Progenitor cell of endocrine pancreas (in vitro differentiated cells): Measurements from ENCODE around the gene HP1BP3. TPM values are rescaled to one million over a fixed set of nuclear protein-coding genes. Genes with fewer than 3 reads are reported as not detected.

Experiments
- DNase-seq: peaks from one replicate; pipeline ENCODE4 v3.0.0; 2021; ENCODE audit warnings: low spot score; ENCODE audit not compliant: unreplicated experiment
- H3K27ac Mint-ChIP-seq: 2 replicates; pipeline ENCODE4 v1.8.0; 2021; ENCODE audit warnings: mild to moderate bottlenecking, moderate library complexity, mixed read lengths
- H3K27me3 Mint-ChIP-seq: 2 replicates; pipeline ENCODE4 v1.8.0; 2021; ENCODE audit warnings: mixed read lengths
- H3K36me3 Mint-ChIP-seq: 2 replicates; pipeline ENCODE4 v1.8.0; 2022; ENCODE audit warnings: mixed read lengths; ENCODE audit not compliant: insufficient read depth
- H3K4me1 Mint-ChIP-seq: 2 replicates; pipeline ENCODE4 v1.8.0; 2021; ENCODE audit warnings: low read depth, mixed read lengths
- H3K4me3 Mint-ChIP-seq: 2 replicates; pipeline ENCODE4 v1.8.0; 2021; ENCODE audit warnings: low read depth, mild to moderate bottlenecking, moderate library complexity, mixed read lengths
- H3K9me3 Mint-ChIP-seq: 2 replicates; pipeline ENCODE4 v1.8.0; 2021; ENCODE audit warnings: low read depth, mixed read lengths
- CTCF ChIP-seq: fragments of 200-600 bp; sonication (generic); IDR thresholded peaks from one replicate; pipeline ENCODE4 v1.5.0; 2021; ENCODE audit warnings: antibody characterized with exemption, mild to moderate bottlenecking; ENCODE audit not compliant: unreplicated experiment
- total RNA-seq: library from RNA; stranded (reverse); gene quantifications from 2 replicates; pipeline ENCODE4 v1.2.1, GENCODE V29; 2021

HP1BP3 gene
- total RNA-seq, 1 donor from 2014 or later = 385 TPM

GRCh38 chr1:20829946-20830345 lies 42.8 kb upstream of the HP1BP3 start:
- TF ChIP-seq CTCF = no peak
- Mint-ChIP-seq H3K9me3 (peaks cover 4% of the 10 kb centered on the region), H3K27ac (no peak overlapping the region), H3K4me1 (peaks cover 5% of the 10 kb centered on the region), H3K4me3 (no peak overlapping the region), H3K36me3 (peaks cover 14% of the 10 kb centered on the region), H3K27me3 (no peaks in the 10 kb centered on the region)
- no peak for DNase-seq

DNA sequence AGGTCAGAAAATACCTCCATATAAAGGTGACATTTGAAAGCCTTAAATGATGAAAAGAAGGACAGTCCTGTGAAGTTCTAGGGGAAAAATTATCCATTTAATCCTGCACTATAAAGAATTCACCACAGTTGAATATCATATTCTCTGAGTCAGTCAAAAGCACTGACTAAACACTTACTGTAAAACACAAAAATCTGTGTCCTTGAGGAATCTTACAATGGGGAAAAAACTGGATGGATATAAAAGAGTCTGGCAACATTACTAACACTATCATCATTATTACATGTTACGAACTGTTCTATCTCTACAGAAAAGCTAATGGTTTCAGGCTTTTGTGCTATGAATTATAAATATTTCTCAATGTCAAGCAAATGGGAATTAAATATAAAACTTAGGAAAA lies 42.4 kb upstream of the HP1BP3 start:
- Mint-ChIP-seq H3K36me3 (peaks cover 11% of the 10 kb centered on the region), H3K27ac (no peak overlapping the region), H3K4me3 (no peak overlapping the region), H3K4me1 (peaks cover 5% of the 10 kb centered on the region), H3K9me3 (peaks cover 3% of the 10 kb centered on the region), H3K27me3 (no peaks in the 10 kb centered on the region)
- no peak for DNase-seq
- no peak for TF ChIP-seq CTCF

DNA sequence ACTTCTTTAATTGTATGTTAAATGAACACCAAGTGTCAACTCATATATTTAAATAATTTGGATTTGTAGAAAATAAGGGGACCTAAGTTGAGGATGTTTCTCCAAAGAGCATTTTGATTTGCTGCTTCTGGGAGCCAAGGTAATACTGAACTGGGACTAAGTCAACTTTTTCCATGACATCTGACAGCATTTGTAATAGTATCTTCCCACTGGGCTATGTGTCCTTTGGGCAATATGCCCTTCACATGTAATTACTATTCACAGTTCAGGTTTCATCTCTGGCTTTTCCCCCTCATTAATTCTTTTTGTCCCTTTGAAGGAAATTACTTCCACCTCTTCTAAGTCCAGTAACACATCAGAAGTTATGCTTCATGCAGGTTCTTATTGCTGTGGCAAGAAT lies 36.7 kb upstream of the HP1BP3 start:
- no peaks in the 10 kb centered on the region for H3K27me3 Mint-ChIP-seq
- H3K4me1 Mint-ChIP-seq = peaks cover 3% of the 10 kb centered on the region
- peaks cover 11% of the 10 kb centered on the region for H3K36me3 Mint-ChIP-seq
- H3K4me3 Mint-ChIP-seq = no peak overlapping the region
- H3K9me3 Mint-ChIP-seq = no peaks in the 10 kb centered on the region
- no peak overlapping the region for H3K27ac Mint-ChIP-seq
- no peak for TF ChIP-seq CTCF
- no peak for DNase-seq

GRCh38 chr1:20821466-20821865 lies 34.4 kb upstream of the HP1BP3 start:
- H3K4me3 Mint-ChIP-seq = no peak overlapping the region
- H3K27ac Mint-ChIP-seq = no peak overlapping the region
- H3K36me3 Mint-ChIP-seq = peaks cover 17% of the 10 kb centered on the region
- H3K9me3 Mint-ChIP-seq = no peaks in the 10 kb centered on the region
- H3K4me1 Mint-ChIP-seq = no peaks in the 10 kb centered on the region
- DNase-seq = no peak
- no peaks in the 10 kb centered on the region for H3K27me3 Mint-ChIP-seq
- TF ChIP-seq CTCF = no peak

- no peak for TF ChIP-seq CTCF
- Mint-ChIP-seq H3K27me3 (no peaks in the 10 kb centered on the region), H3K27ac (no peak overlapping the region), H3K4me1 (no peaks in the 10 kb centered on the region), H3K9me3 (no peaks in the 10 kb centered on the region), H3K36me3 (peaks cover 15% of the 10 kb centered on the region), H3K4me3 (no peak overlapping the region)
- no peak for DNase-seq
Observed at GRCh38 chr1:20819818-20820217, 32.7 kb upstream of the HP1BP3 start.

DNA sequence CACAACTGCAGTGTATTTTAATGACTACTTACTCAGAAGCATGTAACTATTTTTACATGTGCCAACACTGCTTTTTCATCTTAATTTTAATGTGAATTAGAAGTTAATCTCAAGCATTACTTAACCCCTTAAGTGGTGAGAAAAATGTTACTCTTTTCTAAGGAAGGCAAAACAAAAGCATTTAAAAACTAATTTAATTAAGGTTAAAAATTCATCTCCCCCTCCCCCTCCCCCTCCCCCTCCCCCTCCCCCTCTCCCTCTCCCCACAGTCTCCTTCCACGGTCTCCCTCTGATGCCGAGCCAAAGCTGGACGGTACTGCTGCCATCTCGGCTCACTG lies 27.4 kb upstream of the HP1BP3 start:
- H3K4me1 Mint-ChIP-seq = no peaks in the 10 kb centered on the region
- no peaks in the 10 kb centered on the region for H3K27me3 Mint-ChIP-seq
- peaks cover 20% of the 10 kb centered on the region for H3K36me3 Mint-ChIP-seq
- no peaks in the 10 kb centered on the region for H3K9me3 Mint-ChIP-seq
- H3K4me3 Mint-ChIP-seq = no peak overlapping the region
- TF ChIP-seq CTCF = no peak
- no peak for DNase-seq
- H3K27ac Mint-ChIP-seq = no peak overlapping the region
